Activated naive CD8-positive, alpha-beta T cell treated with anti-CD3 and anti-CD28 coated beads, Interleukin-2, amount 50 U/mL, for 24 hours (primary cell): ENCODE data around the gene ACTR1B.
A peak's percentile ranks its signal among the peaks of the same experiment; 100 is the strongest.

Experiments
- ATAC-seq: fragments of 150-1000 bp; cut with Tn5 transposase; one replicate; pipeline ENCODE4 v1.10.0; 2021
- DNase-seq: peaks from one replicate; pipeline ENCODE4 v3.0.0; 2021
- H3K27ac Mint-ChIP-seq: one replicate; pipeline ENCODE4 v1.8.0; 2021; ENCODE audit warnings: mild to moderate bottlenecking, mixed read lengths
- H3K27me3 Mint-ChIP-seq: one replicate; pipeline ENCODE4 v1.8.0; 2021; ENCODE audit warnings: mixed read lengths
- H3K36me3 Mint-ChIP-seq: one replicate; pipeline ENCODE4 v1.8.0; 2021; ENCODE audit warnings: low read depth, mixed read lengths
- H3K4me1 Mint-ChIP-seq: one replicate; pipeline ENCODE4 v1.8.0; 2021; ENCODE audit warnings: mixed read lengths
- H3K4me3 Mint-ChIP-seq: one replicate; pipeline ENCODE4 v1.8.0; 2021; ENCODE audit warnings: mild to moderate bottlenecking, moderate library complexity, mixed read lengths
- H3K9me3 Mint-ChIP-seq: one replicate; pipeline ENCODE4 v1.8.0; 2021; ENCODE audit warnings: mixed read lengths

The ACTR1B gene

GRCh38 chr2:97658691-97659157 lies 5.1 kb downstream of the ACTR1B start:
- Mint-ChIP-seq H3K4me1 (peaks cover 41% of the 10 kb centered on the region), H3K4me3 (no peak overlapping the region), H3K36me3 (peaks cover 44% of the 10 kb centered on the region), H3K27me3 (no peaks in the 10 kb centered on the region), H3K27ac (no peak overlapping the region), H3K9me3 (no peaks in the 10 kb centered on the region)
- no peak for ATAC-seq
- no peak for DNase-seq

- H3K4me1 Mint-ChIP-seq, result peaks cover 41% of the 10 kb centered on the region
- no peak overlapping the region for H3K4me3 Mint-ChIP-seq
- no peaks in the 10 kb centered on the region for H3K27me3 Mint-ChIP-seq
- DNase-seq (no peak), ATAC-seq (no peak)
- no peaks in the 10 kb centered on the region for H3K9me3 Mint-ChIP-seq
- H3K36me3 Mint-ChIP-seq, result peaks cover 49% of the 10 kb centered on the region
- no peak overlapping the region for H3K27ac Mint-ChIP-seq
These were observed 5.7 kb downstream of the ACTR1B start for GRCh38 chr2:97657986-97658690.

GRCh38 chr2:97656905-97657587 lies 6.8 kb downstream of the ACTR1B start:
- H3K27ac Mint-ChIP-seq, result no peak overlapping the region

GRCh38 chr2:97656129-97656755 lies 7.6 kb downstream of the ACTR1B start:
- peaks cover 43% of the 10 kb centered on the region for H3K36me3 Mint-ChIP-seq

More at GRCh38 chr2:97656905-97657587, 6.8 kb downstream of the ACTR1B start:
- H3K4me3 Mint-ChIP-seq, result no peak overlapping the region
- no peaks in the 10 kb centered on the region for H3K9me3 Mint-ChIP-seq
- DNase-seq (no peak), ATAC-seq (no peak)
- peaks cover 32% of the 10 kb centered on the region for H3K4me1 Mint-ChIP-seq
- H3K27me3 Mint-ChIP-seq, result no peaks in the 10 kb centered on the region
- H3K36me3 Mint-ChIP-seq, result peaks cover 43% of the 10 kb centered on the region

GRCh38 chr2:97654791-97655190 lies 9.1 kb downstream of the ACTR1B start:
- peak; percentile 12 for ATAC-seq
- Mint-ChIP-seq H3K27ac (no peak overlapping the region), H3K9me3 (no peaks in the 10 kb centered on the region), H3K36me3 (peaks cover 41% of the 10 kb centered on the region), H3K4me1 (peaks cover 16% of the 10 kb centered on the region), H3K27me3 (no peaks in the 10 kb centered on the region), H3K4me3 (no peak overlapping the region)
- DNase-seq, result no peak

More at GRCh38 chr2:97656129-97656755, 7.6 kb downstream of the ACTR1B start:
- no peak overlapping the region for H3K27ac Mint-ChIP-seq
- no peaks in the 10 kb centered on the region for H3K9me3 Mint-ChIP-seq
- no peak for ATAC-seq
- H3K27me3 Mint-ChIP-seq, result no peaks in the 10 kb centered on the region
- H3K4me1 Mint-ChIP-seq, result peaks cover 24% of the 10 kb centered on the region
- DNase-seq, result no peak
- H3K4me3 Mint-ChIP-seq, result no peak overlapping the region

- peaks cover 46% of the 10 kb centered on the region for H3K36me3 Mint-ChIP-seq
- DNase-seq (no peak), ATAC-seq (peak; percentile 34)
- H3K4me1 Mint-ChIP-seq, result peaks cover 16% of the 10 kb centered on the region
- H3K4me3 Mint-ChIP-seq, result no peak overlapping the region
- no peaks in the 10 kb centered on the region for H3K27me3 Mint-ChIP-seq
- no peak overlapping the region for H3K27ac Mint-ChIP-seq
- H3K9me3 Mint-ChIP-seq, result no peaks in the 10 kb centered on the region
These were observed 9.5 kb downstream of the ACTR1B start for GRCh38 chr2:97654309-97654708.

- peaks cover 16% of the 10 kb centered on the region for H3K4me1 Mint-ChIP-seq
These were observed 10.0 kb downstream of the ACTR1B start for GRCh38 chr2:97653874-97654273.

GRCh38 chr2:97653473-97653872 lies 10.4 kb downstream of the ACTR1B start:
- Mint-ChIP-seq H3K4me3 (no peak overlapping the region), H3K4me1 (peaks cover 16% of the 10 kb centered on the region), H3K9me3 (no peaks in the 10 kb centered on the region), H3K36me3 (peaks cover 46% of the 10 kb centered on the region), H3K27ac (no peak overlapping the region), H3K27me3 (no peaks in the 10 kb centered on the region)
- ATAC-seq (no peak), DNase-seq (no peak)

More at GRCh38 chr2:97653874-97654273, 10.0 kb downstream of the ACTR1B start:
- H3K4me3 Mint-ChIP-seq, result no peak overlapping the region
- H3K27ac Mint-ChIP-seq, result no peak overlapping the region
- peaks cover 49% of the 10 kb centered on the region for H3K36me3 Mint-ChIP-seq
- DNase-seq (no peak), ATAC-seq (no peak)
- no peaks in the 10 kb centered on the region for H3K27me3 Mint-ChIP-seq
- H3K9me3 Mint-ChIP-seq, result no peaks in the 10 kb centered on the region

GRCh38 chr2:97651114-97651513 lies 12.7 kb downstream of the ACTR1B start:
- Mint-ChIP-seq H3K27ac (no peak overlapping the region), H3K27me3 (no peaks in the 10 kb centered on the region), H3K9me3 (no peaks in the 10 kb centered on the region), H3K36me3 (peaks cover 50% of the 10 kb centered on the region), H3K4me1 (peaks cover 24% of the 10 kb centered on the region), H3K4me3 (no peak overlapping the region)
- DNase-seq (no peak), ATAC-seq (no peak)

GRCh38 chr2:97646977-97647376 lies 16.9 kb downstream of the ACTR1B start:
- H3K9me3 Mint-ChIP-seq, result no peaks in the 10 kb centered on the region
- no peak for DNase-seq
- peak overlapping the region; percentile 94 for H3K4me3 Mint-ChIP-seq

GRCh38 chr2:97645695-97646629 lies 17.9 kb downstream of the ACTR1B start, which contains the start of gene COX5B:
TSS of gene COX5B (plus strand) at chr2:97646062. CDS start at chr2:97646087, 25 bp downstream.
- H3K27ac Mint-ChIP-seq, result peak within 1 kb of the TSS; percentile 97
- H3K4me3 Mint-ChIP-seq, result peak within 1 kb of the TSS; percentile 94
- H3K4me1 Mint-ChIP-seq, result peaks cover 18% of the 10 kb centered on the region
- peak; percentile 99 for DNase-seq
- H3K36me3 Mint-ChIP-seq, result peaks cover 27% of the 10 kb centered on the region
- H3K27me3 Mint-ChIP-seq, result no peaks in the 10 kb centered on the region
- no peaks in the 10 kb centered on the region for H3K9me3 Mint-ChIP-seq
- peak; percentile 91 for ATAC-seq

More at GRCh38 chr2:97646977-97647376, 16.9 kb downstream of the ACTR1B start:
- H3K27ac Mint-ChIP-seq, result peak overlapping the region; percentile 97
- H3K27me3 Mint-ChIP-seq, result no peaks in the 10 kb centered on the region
- no peak for ATAC-seq
- H3K4me1 Mint-ChIP-seq, result peaks cover 18% of the 10 kb centered on the region
- H3K36me3 Mint-ChIP-seq, result peaks cover 27% of the 10 kb centered on the region

GRCh38 chr2:97645112-97645694 lies 18.6 kb downstream of the ACTR1B start:
- Mint-ChIP-seq H3K4me3 (peak overlapping the region; percentile 94), H3K27ac (peak overlapping the region; percentile 97), H3K9me3 (no peaks in the 10 kb centered on the region), H3K4me1 (peaks cover 18% of the 10 kb centered on the region), H3K27me3 (peaks cover under 1% of the 10 kb centered on the region), H3K36me3 (peaks cover 27% of the 10 kb centered on the region)
- DNase-seq, result no peak
- ATAC-seq, result peak; percentile 57

GRCh38 chr2:97644023-97644717 lies 19.7 kb downstream of the ACTR1B start:
- H3K9me3 Mint-ChIP-seq, result no peaks in the 10 kb centered on the region
- ATAC-seq (no peak), DNase-seq (no peak)
- no peak overlapping the region for H3K27ac Mint-ChIP-seq
- no peak overlapping the region for H3K4me3 Mint-ChIP-seq
- H3K27me3 Mint-ChIP-seq, result peaks cover 7% of the 10 kb centered on the region
- peaks cover 20% of the 10 kb centered on the region for H3K36me3 Mint-ChIP-seq
- H3K4me1 Mint-ChIP-seq, result peaks cover 20% of the 10 kb centered on the region
